ENCODE results near the gene GFAP. TPM values are rescaled to one million over a fixed set of nuclear protein-coding genes. Genes with fewer than 3 reads are reported as not detected.

Gene GFAP
- total and polyA plus RNA-seq, 4 donors = 2,649 to 3,418 (median 2,966) TPM

GRCh38 chr17:44932787-44933097 lies 17.4 kb upstream of the GFAP start:
- DNase-seq (ENCODE audit: low read depth in 4 of 6, low spot score in 6 of 6) = no peak

GRCh38 chr17:44932096-44932786 lies 16.9 kb upstream of the GFAP start:
- H3K4me1 ChIP-seq (ENCODE audit: control insufficient read depth, insufficient read depth, low read length) = no peaks in the 10 kb centered on the region
- no peak overlapping the region for H3K27ac ChIP-seq (ENCODE audit: low read depth, low read length)
- H3K36me3 ChIP-seq (ENCODE audit: control insufficient read depth, insufficient read depth, low read length) = peaks cover 55% of the 10 kb centered on the region
- DNase-seq (ENCODE audit: low read depth in 4 of 6, low spot score in 6 of 6) = no peak
- H3K9me3 ChIP-seq (ENCODE audit: control insufficient read depth, insufficient read depth, low read length) = no peaks in the 10 kb centered on the region
- 93% methylated on average over 5 of the region's 8 CpGs for WGBS (ENCODE audit: insufficient coverage)
- H3K4me3 ChIP-seq (ENCODE audit: low read depth, low read length) = no peak overlapping the region
- H3K27me3 ChIP-seq (ENCODE audit: control insufficient read depth, insufficient read depth, low read length) = no peaks in the 10 kb centered on the region

More at GRCh38 chr17:44932787-44933097, 17.4 kb upstream of the GFAP start:
- no peaks in the 10 kb centered on the region for H3K27me3 ChIP-seq (ENCODE audit: control insufficient read depth, insufficient read depth, low read length)
- H3K4me3 ChIP-seq (ENCODE audit: low read depth, low read length) = no peak overlapping the region
- H3K4me1 ChIP-seq (ENCODE audit: control insufficient read depth, insufficient read depth, low read length) = no peaks in the 10 kb centered on the region
- H3K36me3 ChIP-seq (ENCODE audit: control insufficient read depth, insufficient read depth, low read length) = peaks cover 52% of the 10 kb centered on the region
- H3K9me3 ChIP-seq (ENCODE audit: control insufficient read depth, insufficient read depth, low read length) = no peaks in the 10 kb centered on the region
- H3K27ac ChIP-seq (ENCODE audit: low read depth, low read length) = no peak overlapping the region
- 93% methylated on average over 6 of the region's 6 CpGs for WGBS (ENCODE audit: insufficient coverage)

DNA sequence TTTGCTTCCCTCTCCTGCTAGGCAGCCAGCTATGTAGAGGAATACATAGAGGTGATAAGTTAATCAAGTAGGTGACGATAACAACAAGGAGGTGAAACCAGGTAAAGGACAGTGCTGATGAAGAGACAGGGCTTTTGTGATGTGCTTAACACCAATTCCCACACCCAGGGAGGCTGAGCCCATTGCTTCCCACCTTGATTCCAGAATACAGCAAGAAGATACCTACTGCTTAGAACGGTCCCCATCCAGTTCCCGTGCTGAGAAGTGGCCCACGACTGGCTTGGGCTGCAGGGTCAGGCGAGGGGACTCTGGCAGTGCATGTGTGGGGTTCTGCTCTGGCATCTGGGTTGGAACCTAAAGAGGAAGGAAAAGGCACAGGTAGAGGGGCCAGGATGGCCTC lies 16.1 kb upstream of the GFAP start:
- Histone ChIP-seq H3K27me3 (ENCODE audit: control insufficient read depth, insufficient read depth, low read length) (no peaks in the 10 kb centered on the region), H3K4me3 (ENCODE audit: low read depth, low read length) (no peak overlapping the region), H3K27ac (ENCODE audit: low read depth, low read length) (no peak overlapping the region), H3K36me3 (ENCODE audit: control insufficient read depth, insufficient read depth, low read length) (peaks cover 62% of the 10 kb centered on the region), H3K4me1 (ENCODE audit: control insufficient read depth, insufficient read depth, low read length) (no peaks in the 10 kb centered on the region), H3K9me3 (ENCODE audit: control insufficient read depth, insufficient read depth, low read length) (no peaks in the 10 kb centered on the region)
- WGBS (ENCODE audit: insufficient coverage) = 97% methylated on average over 4 of the region's 5 CpGs
- DNase-seq (ENCODE audit: low read depth in 4 of 6, low spot score in 6 of 6) = no peak

GRCh38 chr17:44930667-44931066 lies 15.4 kb upstream of the GFAP start:
- no peak overlapping the region for H3K27ac ChIP-seq (ENCODE audit: low read depth, low read length)
- WGBS (ENCODE audit: insufficient coverage) = 93% methylated on average over 2 of the region's 6 CpGs
- DNase-seq (ENCODE audit: low read depth in 4 of 6, low spot score in 6 of 6) = no peak

DNA sequence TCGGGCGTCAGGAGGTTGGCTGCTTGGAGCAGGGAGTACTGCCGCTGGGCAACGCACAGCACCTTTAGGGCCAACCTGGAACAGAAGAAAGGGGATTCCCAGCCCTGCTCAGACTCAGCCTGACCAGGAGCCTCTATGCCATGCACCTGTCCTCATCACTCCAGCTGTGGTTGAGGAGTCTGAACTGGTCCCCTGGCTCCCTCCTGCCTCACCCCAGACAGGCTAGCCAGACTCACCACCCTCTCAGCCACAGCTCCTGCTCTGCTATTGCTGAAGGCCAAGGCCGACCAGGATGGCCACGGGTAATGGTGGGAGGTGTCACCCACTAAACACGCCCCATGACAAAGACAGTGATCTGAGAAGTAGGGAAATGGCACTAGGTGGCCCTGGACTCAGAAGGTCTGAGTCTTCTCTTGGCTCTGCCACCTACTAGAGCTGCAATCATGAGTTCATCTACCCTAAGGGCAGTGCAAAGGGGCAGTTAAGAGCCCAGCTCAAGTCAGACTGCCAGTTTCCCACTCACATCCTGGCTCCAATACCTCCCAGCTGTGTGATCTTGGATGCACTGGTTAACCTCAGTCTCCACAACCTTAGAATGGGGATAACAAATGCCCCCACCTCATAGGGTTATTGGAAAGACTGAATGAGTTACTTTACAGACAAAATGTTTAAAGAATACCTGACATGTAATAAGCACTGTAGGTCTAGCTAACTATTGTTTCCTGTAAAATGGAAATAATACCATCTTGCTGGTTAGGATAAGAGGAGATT lies 13.8 kb upstream of the GFAP start:
- Histone ChIP-seq H3K9me3 (ENCODE audit: control insufficient read depth, insufficient read depth, low read length) (no peaks in the 10 kb centered on the region), H3K27ac (ENCODE audit: low read depth, low read length) (no peak overlapping the region), H3K27me3 (ENCODE audit: control insufficient read depth, insufficient read depth, low read length) (no peaks in the 10 kb centered on the region), H3K4me1 (ENCODE audit: control insufficient read depth, insufficient read depth, low read length) (peaks cover 3% of the 10 kb centered on the region), H3K36me3 (ENCODE audit: control insufficient read depth, insufficient read depth, low read length) (peaks cover 49% of the 10 kb centered on the region), H3K4me3 (ENCODE audit: low read depth, low read length) (no peak overlapping the region)
- DNase-seq (ENCODE audit: low read depth in 4 of 6, low spot score in 6 of 6) = no peak
- whole genome bisulfite sequencing (ENCODE audit: insufficient coverage) = 93% methylated on average over 7 of the region's 7 CpGs

More at GRCh38 chr17:44930667-44931066, 15.4 kb upstream of the GFAP start:
- no peak overlapping the region for H3K4me3 ChIP-seq (ENCODE audit: low read depth, low read length)
- no peaks in the 10 kb centered on the region for H3K4me1 ChIP-seq (ENCODE audit: control insufficient read depth, insufficient read depth, low read length)
- peaks cover 63% of the 10 kb centered on the region for H3K36me3 ChIP-seq (ENCODE audit: control insufficient read depth, insufficient read depth, low read length)
- no peaks in the 10 kb centered on the region for H3K9me3 ChIP-seq (ENCODE audit: control insufficient read depth, insufficient read depth, low read length)
- H3K27me3 ChIP-seq (ENCODE audit: control insufficient read depth, insufficient read depth, low read length) = no peaks in the 10 kb centered on the region

DNA sequence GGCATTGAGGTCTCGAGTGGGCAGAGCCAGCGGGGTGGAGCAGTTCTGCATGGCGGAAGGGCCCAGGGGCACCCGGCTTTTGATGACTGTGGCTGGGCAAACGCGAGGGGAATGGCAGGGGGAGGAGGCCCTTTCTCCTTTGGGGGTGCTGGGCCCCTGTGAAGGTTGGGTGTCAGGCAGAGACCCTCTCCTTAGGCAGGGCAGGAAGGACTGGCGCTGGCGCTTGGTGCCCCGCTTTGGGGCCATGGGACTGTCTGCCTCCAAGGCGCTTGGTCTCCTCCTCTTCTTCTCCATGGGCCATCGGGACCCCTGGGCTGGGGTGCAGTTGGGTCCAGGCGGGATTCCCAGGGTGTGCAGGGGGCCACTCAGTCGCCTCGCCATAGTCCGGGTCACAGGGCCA lies 12.8 kb upstream of the GFAP start:
- peaks cover 43% of the 10 kb centered on the region for H3K36me3 ChIP-seq (ENCODE audit: control insufficient read depth, insufficient read depth, low read length)
- H3K4me1 ChIP-seq (ENCODE audit: control insufficient read depth, insufficient read depth, low read length) = peaks cover 12% of the 10 kb centered on the region
- H3K27ac ChIP-seq (ENCODE audit: low read depth, low read length) = no peak overlapping the region
- H3K27me3 ChIP-seq (ENCODE audit: control insufficient read depth, insufficient read depth, low read length) = no peaks in the 10 kb centered on the region
- H3K9me3 ChIP-seq (ENCODE audit: control insufficient read depth, insufficient read depth, low read length) = no peaks in the 10 kb centered on the region
- DNase-seq (ENCODE audit: low read depth in 4 of 6, low spot score in 6 of 6) = no peak
- 94% methylated on average over 14 of the region's 15 CpGs for WGBS (ENCODE audit: insufficient coverage)
- H3K4me3 ChIP-seq (ENCODE audit: low read depth, low read length) = no peak overlapping the region

DNA sequence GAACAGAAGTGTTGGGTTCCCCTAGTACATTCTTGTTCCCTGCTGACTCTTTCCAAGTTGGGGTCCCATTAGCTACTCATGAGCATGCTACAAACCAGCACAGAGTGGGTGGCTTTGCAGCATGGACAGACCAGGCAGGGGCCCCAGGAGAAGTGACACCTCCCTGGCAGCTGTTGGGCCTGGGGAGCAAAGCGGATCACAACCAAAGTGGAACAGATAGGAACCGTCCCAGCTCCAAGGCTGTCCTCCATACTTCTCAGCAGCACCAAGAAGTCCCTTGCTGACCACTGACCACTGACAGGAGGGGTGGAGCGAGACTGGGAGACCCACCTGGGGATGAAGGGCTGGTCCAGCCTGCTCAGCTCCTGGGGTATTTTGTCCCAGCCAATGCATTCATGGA lies 12.4 kb upstream of the GFAP start:
- no peak overlapping the region for H3K27ac ChIP-seq (ENCODE audit: low read depth, low read length)
- H3K9me3 ChIP-seq (ENCODE audit: control insufficient read depth, insufficient read depth, low read length) = no peaks in the 10 kb centered on the region
- H3K27me3 ChIP-seq (ENCODE audit: control insufficient read depth, insufficient read depth, low read length) = no peaks in the 10 kb centered on the region
- peaks cover 17% of the 10 kb centered on the region for H3K4me1 ChIP-seq (ENCODE audit: control insufficient read depth, insufficient read depth, low read length)
- H3K4me3 ChIP-seq (ENCODE audit: low read depth, low read length) = no peak overlapping the region
- H3K36me3 ChIP-seq (ENCODE audit: control insufficient read depth, insufficient read depth, low read length) = peaks cover 41% of the 10 kb centered on the region
- 100% methylated on average over 3 of the region's 3 CpGs for WGBS (ENCODE audit: insufficient coverage)
- no peak for DNase-seq (ENCODE audit: low read depth in 4 of 6, low spot score in 6 of 6)

GRCh38 chr17:44926821-44927525 lies 11.7 kb upstream of the GFAP start:
- no peak overlapping the region for H3K27ac ChIP-seq (ENCODE audit: low read depth, low read length)
- H3K9me3 ChIP-seq (ENCODE audit: control insufficient read depth, insufficient read depth, low read length) = no peaks in the 10 kb centered on the region
- no peaks in the 10 kb centered on the region for H3K27me3 ChIP-seq (ENCODE audit: control insufficient read depth, insufficient read depth, low read length)
- DNase-seq (ENCODE audit: low read depth in 4 of 6, low spot score in 6 of 6) = no peak
- H3K4me3 ChIP-seq (ENCODE audit: low read depth, low read length) = no peak overlapping the region
- H3K36me3 ChIP-seq (ENCODE audit: control insufficient read depth, insufficient read depth, low read length) = peaks cover 36% of the 10 kb centered on the region
- WGBS (ENCODE audit: insufficient coverage) = 94% methylated on average over 9 of the region's 15 CpGs
- H3K4me1 ChIP-seq (ENCODE audit: control insufficient read depth, insufficient read depth, low read length) = peaks cover 24% of the 10 kb centered on the region

GRCh38 chr17:44925731-44926697 lies 10.7 kb upstream of the GFAP start:
- Histone ChIP-seq H3K27ac (ENCODE audit: low read depth, low read length) (no peak overlapping the region), H3K36me3 (ENCODE audit: control insufficient read depth, insufficient read depth, low read length) (peaks cover 29% of the 10 kb centered on the region), H3K4me3 (ENCODE audit: low read depth, low read length) (no peak overlapping the region), H3K27me3 (ENCODE audit: control insufficient read depth, insufficient read depth, low read length) (peaks cover 3% of the 10 kb centered on the region), H3K9me3 (ENCODE audit: control insufficient read depth, insufficient read depth, low read length) (no peaks in the 10 kb centered on the region), H3K4me1 (ENCODE audit: control insufficient read depth, insufficient read depth, low read length) (peaks cover 33% of the 10 kb centered on the region)
- DNase-seq (ENCODE audit: low read depth in 4 of 6, low spot score in 6 of 6) = no peak
- 93% methylated on average over 12 of the region's 18 CpGs for WGBS (ENCODE audit: insufficient coverage)
